Measurements from ENCODE around the gene AMOTL2. TPM values are rescaled to one million over a fixed set of nuclear protein-coding genes. Genes with fewer than 3 reads are reported as not detected.

Gene AMOTL2
- total RNA-seq, 1 donor from 2014 or later = 164 TPM

- no peak for DNase-seq (ENCODE audit: extremely low read depth, low read depth, low spot score)
Observed at GRCh38 chr3:134353831-134354611, 20.2 kb downstream of the AMOTL2 start.

- no peak for DNase-seq (ENCODE audit: extremely low read depth, low read depth, low spot score)
Observed at GRCh38 chr3:134353171-134353825, 20.9 kb downstream of the AMOTL2 start.

- no peak for DNase-seq (ENCODE audit: extremely low read depth, low read depth, low spot score)
Observed at GRCh38 chr3:134352031-134352671, 22.1 kb downstream of the AMOTL2 start.

- no peak for DNase-seq (ENCODE audit: extremely low read depth, low read depth, low spot score)
Observed at GRCh38 chr3:134351427-134351826, 22.8 kb downstream of the AMOTL2 start.

GRCh38 chr3:134350861-134351311, 23.4 kb downstream of the AMOTL2 start:
- DNase-seq (ENCODE audit: extremely low read depth, low read depth, low spot score) = no peak

GRCh38 chr3:134350266-134350665, 24.0 kb downstream of the AMOTL2 start:
- no peak for DNase-seq (ENCODE audit: extremely low read depth, low read depth, low spot score)

- no peak for DNase-seq (ENCODE audit: extremely low read depth, low read depth, low spot score)
Observed at GRCh38 chr3:134348524-134348923, 25.7 kb downstream of the AMOTL2 start.

GRCh38 chr3:134347551-134347950, 26.7 kb downstream of the AMOTL2 start:
- no peak for DNase-seq (ENCODE audit: extremely low read depth, low read depth, low spot score)

GRCh38 chr3:134346744-134347143, 27.5 kb downstream of the AMOTL2 start:
- DNase-seq (ENCODE audit: extremely low read depth, low read depth, low spot score) = no peak

- no peak for DNase-seq (ENCODE audit: extremely low read depth, low read depth, low spot score)
Observed at GRCh38 chr3:134345202-134345601, 29.0 kb downstream of the AMOTL2 start.

- DNase-seq (ENCODE audit: extremely low read depth, low read depth, low spot score) = no peak
Observed at GRCh38 chr3:134344560-134344959, 29.7 kb downstream of the AMOTL2 start.

GRCh38 chr3:134342259-134342658, 32.0 kb downstream of the AMOTL2 start:
- DNase-seq (ENCODE audit: extremely low read depth, low read depth, low spot score) = no peak

GRCh38 chr3:134341389-134341788, 32.9 kb downstream of the AMOTL2 start:
- DNase-seq (ENCODE audit: extremely low read depth, low read depth, low spot score) = no peak

- DNase-seq (ENCODE audit: extremely low read depth, low read depth, low spot score) = no peak
Observed at GRCh38 chr3:134340982-134341365, 33.3 kb downstream of the AMOTL2 start.

GRCh38 chr3:134340362-134340981, 33.8 kb downstream of the AMOTL2 start:
- no peak for DNase-seq (ENCODE audit: extremely low read depth, low read depth, low spot score)

- no peak for DNase-seq (ENCODE audit: extremely low read depth, low read depth, low spot score)
Observed at GRCh38 chr3:134339913-134340312, 34.3 kb downstream of the AMOTL2 start.

- DNase-seq (ENCODE audit: extremely low read depth, low read depth, low spot score) = no peak
Observed at GRCh38 chr3:134339331-134339730, 34.9 kb downstream of the AMOTL2 start.

- DNase-seq (ENCODE audit: extremely low read depth, low read depth, low spot score) = no peak
Observed at GRCh38 chr3:134338516-134339261, 35.6 kb downstream of the AMOTL2 start.

GRCh38 chr3:134338201-134338512, 36.1 kb downstream of the AMOTL2 start:
- no peak for DNase-seq (ENCODE audit: extremely low read depth, low read depth, low spot score)

GRCh38 chr3:134337511-134338200, 36.6 kb downstream of the AMOTL2 start:
- DNase-seq (ENCODE audit: extremely low read depth, low read depth, low spot score) = no peak
